NCI-H1930 (cell line): ENCODE data around the gene KRTAP10-8.
"Not testable (repeated sequence)": the region's sequence is repeated elsewhere in the genome, so short reads cannot be mapped to it uniquely, and the experiment has no call there.

Experiments
- DNase-seq, 2 experiments: peaks; one replicate each; lab custom pipeline; 2025; lab: John Stamatoyannopoulos, UW

KRTAP10-8 gene, protein sequence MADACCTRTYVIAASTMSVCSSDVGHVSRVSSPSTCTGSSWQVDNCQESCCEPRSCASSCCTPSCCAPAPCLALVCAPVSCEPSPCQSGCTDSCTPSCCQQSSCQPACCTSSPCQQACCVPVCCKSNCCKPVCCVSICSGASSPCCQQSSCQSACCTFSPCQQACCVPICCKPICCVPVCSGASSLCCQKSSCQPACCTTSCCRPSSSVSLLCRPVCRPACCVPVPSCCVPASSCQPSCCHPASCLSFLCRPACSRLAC

DNA sequence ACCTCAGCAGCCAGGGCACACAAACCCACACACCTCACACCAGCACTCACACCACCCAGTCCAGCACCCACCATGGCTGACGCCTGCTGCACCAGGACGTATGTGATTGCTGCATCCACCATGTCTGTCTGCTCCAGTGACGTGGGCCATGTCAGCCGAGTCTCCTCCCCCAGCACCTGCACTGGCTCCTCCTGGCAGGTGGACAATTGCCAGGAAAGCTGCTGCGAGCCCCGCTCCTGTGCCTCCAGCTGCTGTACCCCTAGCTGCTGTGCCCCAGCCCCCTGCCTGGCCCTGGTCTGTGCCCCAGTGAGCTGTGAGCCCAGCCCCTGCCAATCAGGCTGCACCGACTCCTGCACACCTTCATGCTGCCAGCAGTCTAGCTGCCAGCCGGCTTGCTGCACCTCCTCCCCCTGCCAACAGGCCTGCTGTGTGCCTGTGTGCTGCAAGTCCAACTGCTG lies at the start of gene KRTAP10-8:
KRTAP10-8 (plus strand) TSS at position 51 of the 458 bp plus-strand sequence; CDS start at position 73, 22 bp downstream.
- no peak for DNase-seq

GRCh38 chr21:44564099-44564498 lies 47.8 kb upstream of the KRTAP10-8 start:
- DNase-seq: no peak

GRCh38 chr21:44564886-44565598 lies 46.8 kb upstream of the KRTAP10-8 start:
- DNase-seq: no peak

GRCh38 chr21:44566403-44566802 lies 45.5 kb upstream of the KRTAP10-8 start:
- DNase-seq: no peak

DNA sequence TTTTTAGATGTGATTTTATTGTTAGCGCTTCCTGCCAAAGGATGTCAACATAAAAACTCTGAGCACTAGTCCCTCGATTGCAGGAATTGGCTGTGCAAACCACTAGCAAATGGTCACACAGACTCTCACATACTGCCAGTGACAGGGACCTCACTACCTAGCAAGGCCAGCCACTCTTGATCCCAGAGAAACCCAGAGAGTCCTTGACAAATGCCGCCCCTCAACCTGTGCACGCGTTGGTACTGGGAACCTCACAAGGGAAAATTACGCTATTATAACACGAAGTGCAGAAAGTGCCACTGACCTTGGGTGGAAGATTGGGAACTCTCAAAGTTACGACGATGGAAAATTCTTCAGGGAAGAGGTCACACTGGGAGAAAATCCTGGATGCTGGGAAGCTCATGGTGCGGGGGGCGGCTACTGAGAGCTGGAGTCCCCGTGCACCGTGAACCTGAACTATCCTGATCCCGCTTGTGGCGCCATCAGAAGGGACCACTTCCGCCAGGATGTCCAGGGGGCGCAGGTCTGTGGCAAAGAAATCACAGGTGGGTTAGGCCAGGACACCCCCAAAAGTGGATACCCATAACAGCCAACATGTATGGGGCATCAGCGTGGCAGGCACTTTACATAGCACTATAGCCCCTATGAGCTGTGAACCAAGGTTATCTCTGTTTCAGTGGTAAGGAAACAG lies 44.3 kb upstream of the KRTAP10-8 start:
- no peak for DNase-seq

GRCh38 chr21:44568261-44568660 lies 43.6 kb upstream of the KRTAP10-8 start:
- DNase-seq: no peak

- no peak for DNase-seq
Observed at GRCh38 chr21:44568667-44569556, 43.0 kb upstream of the KRTAP10-8 start.

GRCh38 chr21:44569861-44570517 lies 41.9 kb upstream of the KRTAP10-8 start:
- no peak for DNase-seq

DNA sequence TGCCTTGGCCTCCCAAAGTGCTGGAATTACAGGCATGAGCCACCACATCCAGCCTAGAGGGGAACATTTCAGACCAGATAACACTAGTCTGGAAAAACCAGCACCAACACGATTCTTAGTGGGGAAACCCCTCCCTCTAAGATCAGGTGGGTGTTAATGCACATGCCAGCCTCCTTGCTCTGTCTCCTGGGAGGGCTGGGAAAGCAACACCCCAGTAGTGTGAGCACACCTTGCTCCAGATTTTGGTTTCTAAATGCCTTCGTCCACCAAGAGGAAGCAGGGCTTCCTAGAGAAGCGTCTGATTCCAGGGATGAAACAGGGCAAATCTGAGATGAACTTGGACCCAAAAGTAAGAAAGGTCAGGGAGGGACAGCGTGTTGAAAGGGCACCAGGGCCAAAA lies 40.6 kb upstream of the KRTAP10-8 start:
- no peak for DNase-seq

DNA sequence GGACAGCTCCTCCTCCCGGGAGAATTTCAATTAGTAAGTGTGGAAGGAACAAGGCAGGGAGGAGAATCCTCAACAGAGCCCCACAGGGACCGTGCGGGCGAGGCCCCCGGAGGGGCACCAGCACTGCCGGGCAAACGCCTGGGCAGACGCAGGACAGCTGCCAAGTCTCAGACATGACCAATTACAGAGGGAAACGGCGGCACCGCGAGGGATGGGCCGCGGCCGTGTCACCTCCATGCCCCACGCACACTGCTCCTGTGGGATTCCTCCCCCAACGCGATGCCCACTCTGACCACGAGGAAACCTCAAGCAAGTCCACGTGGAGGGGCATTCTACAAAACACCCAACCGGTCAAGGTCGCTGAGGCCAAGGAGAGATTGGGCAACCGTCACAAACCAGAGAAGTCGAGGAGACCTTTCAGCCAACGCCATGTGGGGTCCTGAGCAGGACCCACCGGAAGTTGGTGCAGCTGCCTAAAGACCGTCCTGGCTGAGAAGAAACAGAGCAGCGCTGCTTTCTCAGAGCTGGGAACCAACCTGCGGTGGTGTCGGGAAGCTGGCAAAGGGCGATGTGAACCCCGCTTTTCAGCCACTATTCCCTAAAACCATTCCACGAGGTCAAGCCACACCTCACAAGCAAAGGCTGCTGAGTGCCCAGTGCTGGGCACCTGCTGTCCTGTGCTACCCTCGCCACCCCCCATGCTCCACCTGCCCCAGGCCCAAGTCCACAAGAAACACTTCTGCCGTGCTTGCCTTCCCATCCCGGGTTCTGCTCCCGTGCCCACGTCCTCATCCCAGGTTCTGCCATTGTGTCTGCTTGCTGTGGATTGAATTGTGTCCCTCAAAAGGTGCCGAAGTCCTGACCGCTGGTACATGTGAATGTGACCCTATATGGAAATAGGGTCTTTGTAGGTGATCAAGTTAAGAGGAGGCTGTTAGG lies 39.8 kb upstream of the KRTAP10-8 start:
- DNase-seq: no peak

GRCh38 chr21:44572959-44573583 lies 38.8 kb upstream of the KRTAP10-8 start:
- no peak for DNase-seq

DNA sequence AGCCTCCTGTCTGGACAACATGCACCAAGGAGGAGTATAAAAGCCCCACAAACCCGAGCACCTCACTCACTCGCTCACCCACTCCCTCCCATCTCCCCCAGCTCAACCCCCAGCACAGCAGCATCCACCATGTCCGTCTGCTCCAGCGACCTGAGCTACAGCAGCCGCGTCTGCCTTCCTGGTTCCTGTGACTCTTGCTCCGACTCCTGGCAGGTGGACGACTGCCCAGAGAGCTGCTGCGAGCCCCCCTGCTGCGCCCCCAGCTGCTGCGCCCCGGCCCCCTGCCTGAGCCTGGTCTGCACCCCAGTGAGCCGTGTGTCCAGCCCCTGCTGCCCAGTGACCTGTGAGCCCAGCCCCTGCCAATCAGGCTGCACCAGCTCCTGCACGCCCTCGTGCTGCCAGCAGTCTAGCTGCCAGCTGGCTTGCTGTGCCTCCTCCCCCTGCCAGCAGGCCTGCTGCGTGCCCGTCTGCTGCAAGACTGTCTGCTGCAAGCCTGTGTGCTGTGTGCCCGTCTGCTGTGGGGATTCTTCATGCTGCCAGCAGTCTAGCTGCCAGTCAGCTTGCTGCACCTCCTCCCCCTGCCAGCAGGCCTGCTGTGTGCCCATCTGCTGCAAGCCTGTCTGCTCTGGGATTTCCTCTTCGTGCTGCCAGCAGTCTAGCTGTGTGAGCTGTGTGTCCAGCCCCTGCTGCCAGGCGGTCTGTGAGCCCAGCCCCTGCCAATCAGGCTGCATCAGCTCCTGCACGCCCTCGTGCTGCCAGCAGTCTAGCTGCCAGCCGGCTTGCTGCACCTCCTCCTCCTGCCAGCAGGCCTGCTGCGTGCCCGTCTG lies 38.0 kb upstream of the KRTAP10-8 start, which contains the start of gene KRTAP10-4:
KRTAP10-4 (plus strand) TSS at position 100 of the 827 bp plus-strand sequence; CDS start at position 130, 30 bp downstream.
- DNase-seq: not testable (repeated sequence)

GRCh38 chr21:44574457-44575306 lies 37.2 kb upstream of the KRTAP10-8 start:
- peak in 1 of 2 experiments; percentile 9 for DNase-seq

DNA sequence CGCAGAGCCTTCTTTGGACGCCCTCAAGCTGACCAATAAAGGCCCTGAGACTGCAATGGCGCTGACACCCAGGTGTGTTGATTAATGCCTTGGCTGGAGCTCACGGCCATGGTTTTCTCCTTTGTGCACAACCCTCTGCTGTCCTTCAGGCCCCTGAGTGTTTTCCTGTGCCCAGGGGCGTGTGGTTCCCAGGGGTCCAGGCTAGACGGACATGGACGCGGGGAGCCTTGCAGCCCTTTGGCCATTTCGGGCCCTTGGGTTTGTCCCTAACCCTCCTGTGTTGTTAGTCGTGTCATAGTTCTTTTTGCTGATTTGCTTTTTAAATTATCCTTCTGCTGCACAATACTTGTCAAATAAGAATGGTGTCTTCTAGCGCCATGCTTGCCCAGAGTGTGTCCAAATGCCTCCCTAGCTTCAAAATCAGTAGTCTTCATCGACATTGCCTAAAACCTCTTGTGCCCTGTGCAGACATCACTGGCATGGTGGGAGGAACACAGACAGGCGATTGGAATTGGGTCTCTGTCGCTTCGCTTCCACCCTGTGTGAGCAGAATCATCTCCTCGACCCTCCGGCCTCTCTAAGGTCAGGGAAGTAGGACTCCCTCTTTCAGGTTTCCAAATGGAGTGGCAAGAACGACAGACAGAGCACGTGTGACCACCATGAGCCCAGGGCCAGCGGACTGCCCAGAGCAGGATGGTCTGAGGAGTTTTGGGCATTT lies 36.4 kb upstream of the KRTAP10-8 start:
- DNase-seq: no peak

DNA sequence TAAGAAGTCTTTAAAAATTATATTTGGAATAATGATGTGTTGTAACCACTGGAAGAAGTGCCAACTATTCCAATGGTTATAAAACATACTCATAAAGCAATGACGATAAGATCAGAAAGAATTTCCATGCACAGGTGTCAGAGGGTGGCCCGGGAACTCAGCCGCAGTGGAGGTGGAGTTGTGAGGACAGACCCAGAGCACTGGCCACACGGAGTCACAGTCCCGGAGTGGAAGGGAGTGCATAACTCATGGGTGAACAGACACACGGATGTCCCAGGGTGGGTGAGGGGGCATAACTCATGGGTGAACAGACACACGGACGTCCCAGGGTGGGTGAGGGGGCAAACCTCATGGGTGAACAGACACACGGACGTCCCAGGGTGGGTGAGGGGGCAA lies 35.9 kb upstream of the KRTAP10-8 start:
- DNase-seq: no peak

DNA sequence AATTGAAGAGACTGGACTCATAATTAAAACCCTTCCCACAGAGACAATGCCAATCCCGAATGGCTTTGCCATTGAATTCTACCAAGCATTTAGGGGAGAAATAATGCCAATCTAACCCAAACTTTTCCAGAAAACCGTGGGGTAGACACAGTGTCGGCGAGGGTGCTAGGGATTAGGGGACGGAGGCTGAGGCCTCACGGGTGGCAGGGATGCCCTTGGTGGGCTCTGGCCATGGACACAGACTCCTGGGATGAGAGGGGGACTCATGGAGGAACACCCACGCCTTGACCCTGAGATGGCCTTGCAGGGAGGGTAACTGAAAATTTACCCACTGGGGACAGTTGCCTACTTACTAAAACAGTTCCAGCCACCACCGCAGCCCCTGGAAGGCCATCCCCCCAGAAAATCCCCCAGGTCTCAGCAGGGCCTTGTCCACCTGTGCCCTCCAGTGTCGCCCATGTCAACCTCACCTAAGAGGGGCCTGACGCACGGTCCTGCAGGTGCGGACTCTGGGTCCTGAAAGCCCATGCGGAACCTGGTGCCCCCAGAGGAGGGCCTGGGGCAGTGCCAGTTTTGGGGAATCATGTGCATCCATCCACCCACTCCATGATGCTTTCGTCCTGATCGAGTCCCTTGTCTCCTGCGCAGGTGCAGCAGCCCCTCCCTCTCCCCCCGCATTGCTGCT lies 33.4 kb upstream of the KRTAP10-8 start:
- no peak for DNase-seq
